Stimulated activated CD4-positive, alpha-beta T cell treated with anti-CD3 and anti-CD28 coated beads, Interleukin-4, amount 100 ng/mL, for 48 hours (primary cell): ENCODE results near the gene NQO2.
"Not testable (repeated sequence)": the region's sequence is repeated elsewhere in the genome, so short reads cannot be mapped to it uniquely, and the experiment has no call there.

Experiments used
- DNase-seq, 2 donors: peaks; one replicate each; pipeline ENCODE4 v3.0.0-alpha.2; 2020; ENCODE audit warnings: low read depth in 2 of 2

Gene NQO2

DNA sequence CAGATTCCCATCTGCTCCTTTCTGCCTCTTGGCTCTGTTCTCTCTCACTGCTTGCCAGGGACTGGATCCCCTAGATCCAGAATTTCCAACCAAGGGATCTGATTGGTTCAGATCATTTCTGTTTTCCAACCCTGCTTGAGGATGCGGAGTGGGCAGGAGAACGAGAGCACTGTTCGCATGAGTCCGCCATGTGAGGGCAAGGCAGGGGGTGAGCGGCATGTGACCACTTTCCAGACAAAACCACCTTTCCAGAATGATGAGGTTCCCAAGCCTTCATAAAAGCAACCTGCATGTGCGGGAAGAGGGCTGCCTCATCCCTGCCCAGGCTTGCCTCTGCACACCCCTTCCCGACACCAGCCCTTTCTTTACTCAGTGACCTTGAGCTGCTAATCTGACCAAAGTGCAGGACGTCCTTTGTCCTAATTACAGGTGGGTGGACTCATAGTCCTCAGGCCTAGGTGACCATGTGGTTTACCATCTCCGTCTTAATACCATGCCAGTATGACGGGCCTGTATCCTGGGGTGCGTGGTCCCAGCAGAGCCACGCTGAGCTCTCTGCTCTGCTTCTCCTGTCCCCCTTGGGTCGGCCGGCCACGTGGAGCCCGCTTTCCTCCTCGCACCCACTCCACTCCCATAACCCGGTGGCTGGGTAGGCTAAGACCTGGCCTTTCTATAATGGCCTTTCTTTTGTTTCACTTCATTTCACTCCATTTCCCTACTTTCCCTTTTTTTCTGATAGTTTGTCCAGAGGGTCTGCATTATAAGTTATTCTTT lies 14.4 kb downstream of the NQO2 start:
- DNase-seq, result no peak

DNA sequence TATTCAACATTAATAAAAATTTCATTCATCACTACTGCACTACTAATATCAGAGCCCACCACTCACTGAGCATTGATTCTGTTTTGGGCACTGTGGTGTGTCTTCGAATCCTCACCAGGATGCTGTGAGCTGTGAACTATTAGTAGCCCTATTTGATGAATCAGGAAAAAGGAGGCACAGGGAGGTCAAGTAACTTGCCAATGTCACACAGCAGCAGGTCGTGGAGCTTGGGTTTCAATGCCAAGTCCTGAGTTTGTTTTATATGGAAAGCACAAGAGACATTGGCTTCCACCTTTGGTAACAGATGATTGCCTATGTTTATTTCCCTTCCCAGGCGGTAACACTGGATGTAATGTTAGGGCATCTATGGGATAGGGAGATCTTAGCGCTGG lies 15.0 kb downstream of the NQO2 start:
- DNase-seq, result no peak

DNA sequence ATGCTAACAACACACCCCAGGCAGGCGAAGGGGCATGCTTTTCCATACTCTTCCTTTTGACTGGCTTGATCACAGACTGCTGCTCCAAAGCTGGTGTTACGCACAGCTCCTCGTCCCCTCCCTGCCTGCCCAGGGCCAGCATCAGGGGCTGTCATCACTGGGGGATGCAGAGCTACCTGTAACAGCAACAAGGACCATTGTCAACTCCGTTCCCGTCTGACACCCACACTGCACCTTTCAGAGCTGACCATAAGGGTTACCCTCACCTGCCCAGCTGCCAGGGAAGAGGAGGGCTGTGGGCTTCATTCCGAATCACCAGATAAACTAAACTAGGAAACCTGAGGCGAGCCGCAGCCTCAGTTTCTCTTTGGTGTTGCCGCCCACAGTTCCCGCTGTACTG lies 15.4 kb downstream of the NQO2 start:
- no peak for DNase-seq

DNA sequence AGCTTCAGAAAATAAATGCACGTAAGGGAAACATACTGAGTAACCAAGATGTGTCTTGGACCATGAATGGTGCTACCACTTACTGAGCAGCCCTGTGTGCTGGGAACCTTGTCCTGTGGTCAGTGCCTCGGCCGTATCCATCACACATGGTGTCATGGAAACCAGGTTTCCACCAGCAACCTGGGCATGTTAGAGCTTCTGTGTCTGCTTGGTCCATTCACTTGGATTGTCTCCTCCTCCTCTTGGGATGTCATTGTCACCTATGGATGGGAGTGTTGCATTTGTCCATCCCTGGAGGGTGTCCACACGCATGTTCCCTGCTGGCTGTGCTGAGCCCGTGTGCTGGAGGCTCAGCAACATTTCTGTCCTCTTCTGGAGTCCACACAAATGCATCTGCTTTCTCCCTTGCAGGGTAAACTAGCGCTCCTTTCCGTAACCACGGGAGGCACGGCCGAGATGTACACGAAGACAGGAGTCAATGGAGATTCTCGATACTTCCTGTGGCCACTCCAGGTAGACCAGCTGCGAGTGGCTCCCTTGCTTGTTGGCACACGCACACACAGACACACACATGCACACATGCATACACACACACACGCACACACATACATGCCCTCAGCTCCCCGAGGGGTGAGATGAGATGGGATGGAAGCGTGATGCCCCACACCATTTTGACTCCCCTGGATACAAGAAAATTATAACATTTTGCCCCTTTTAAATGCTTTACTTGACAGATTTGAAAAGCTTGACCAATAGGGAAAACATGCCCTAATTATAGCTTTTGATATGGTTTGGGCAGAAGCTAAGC lies 17.0 kb downstream of the NQO2 start:
- DNase-seq, result no peak

DNA sequence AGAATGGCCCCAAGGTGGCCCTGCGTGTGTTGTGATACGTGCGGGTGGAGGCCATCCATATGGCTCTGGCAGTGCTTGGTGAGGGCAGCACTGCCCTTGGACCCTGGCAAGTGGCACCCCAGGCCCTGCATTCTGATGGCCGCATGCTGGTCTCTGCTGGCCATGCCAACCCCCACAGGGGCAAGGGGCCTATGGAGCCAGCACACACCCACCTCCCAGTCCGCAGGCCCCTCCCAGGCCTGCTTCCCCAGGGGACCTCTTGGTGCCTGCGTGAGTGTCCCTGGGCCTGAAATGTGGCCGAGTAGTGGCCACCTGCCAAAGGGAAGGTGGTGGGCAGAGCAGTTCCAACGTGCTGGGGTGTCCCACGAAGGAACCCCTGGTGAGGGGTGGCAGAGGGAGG lies 17.6 kb downstream of the NQO2 start:
- no peak for DNase-seq

DNA sequence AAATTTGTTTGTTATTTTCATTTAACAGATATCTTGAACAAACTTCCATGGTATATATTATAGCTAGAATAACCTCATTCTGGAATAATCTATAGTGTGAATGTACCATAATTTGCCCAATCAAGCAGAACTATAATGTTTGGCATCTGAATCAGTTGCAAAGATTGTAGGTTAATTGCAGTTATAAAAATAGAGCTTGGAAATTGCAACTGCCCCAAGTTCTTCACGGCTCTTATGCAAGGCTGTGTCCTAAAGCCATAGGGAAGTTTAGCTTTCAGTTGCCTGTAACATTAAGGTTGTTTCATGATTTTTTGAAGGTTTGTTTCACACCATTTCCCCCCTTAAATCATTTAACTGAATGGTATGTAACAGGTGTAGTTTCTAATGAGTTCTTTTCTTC lies 19.4 kb downstream of the NQO2 start:
- no peak for DNase-seq

DNA sequence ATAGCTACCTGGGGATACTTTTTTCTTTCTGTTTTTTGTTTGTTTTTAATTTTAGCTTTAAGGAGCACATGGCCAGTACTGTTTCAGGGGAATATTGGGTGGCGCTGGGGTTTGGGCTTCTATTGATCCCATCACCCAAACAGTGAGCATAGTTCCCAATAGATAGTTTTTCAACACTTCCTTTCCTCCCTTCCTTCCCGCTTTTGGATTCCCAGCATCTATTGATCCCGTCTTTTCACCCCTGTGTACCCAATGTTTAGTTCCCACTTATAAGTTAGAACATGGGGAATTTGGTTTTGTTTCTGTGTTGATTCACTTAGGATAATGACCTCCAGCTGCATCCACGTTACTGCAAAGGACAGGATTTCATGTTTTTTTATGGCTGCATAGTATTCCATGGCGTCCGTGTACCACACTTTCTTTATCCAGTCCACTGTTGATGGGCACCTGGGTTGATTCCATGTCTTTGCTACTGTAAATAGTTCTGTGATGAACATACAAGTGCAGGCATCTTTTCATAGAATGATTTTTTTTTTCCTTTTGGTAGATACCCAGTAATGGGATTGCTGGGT lies 20.1 kb downstream of the NQO2 start:
- DNase-seq, result no peak

DNA sequence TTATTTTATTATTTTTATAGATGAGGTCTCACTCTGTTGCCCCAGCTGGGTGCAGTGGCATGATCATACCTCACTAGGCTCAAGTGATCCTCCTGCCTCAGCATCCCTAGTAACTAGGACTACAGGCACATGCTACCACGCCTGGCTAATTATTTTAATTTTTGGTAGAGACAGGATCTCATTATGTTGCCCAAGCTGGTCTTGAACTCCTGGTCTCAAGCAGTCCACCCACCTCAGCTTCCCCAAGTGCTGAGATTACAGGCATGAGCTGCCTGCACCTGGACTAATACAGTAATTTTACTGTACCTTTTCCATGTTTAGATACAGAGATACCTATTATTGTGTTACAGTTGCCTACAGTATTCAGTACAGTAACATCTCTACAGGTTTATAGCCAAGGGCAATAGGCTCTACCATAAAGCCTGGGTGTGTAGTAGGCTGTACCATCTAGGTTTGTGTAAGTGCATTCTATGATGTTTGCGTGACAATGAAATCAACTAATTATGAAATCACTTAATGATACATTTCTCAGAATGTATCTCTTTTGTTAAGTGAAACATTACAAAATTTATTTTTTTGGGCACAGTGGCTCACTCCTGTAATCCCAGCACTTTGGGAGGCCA lies 21.4 kb downstream of the NQO2 start:
- not testable (repeated sequence) for DNase-seq

DNA sequence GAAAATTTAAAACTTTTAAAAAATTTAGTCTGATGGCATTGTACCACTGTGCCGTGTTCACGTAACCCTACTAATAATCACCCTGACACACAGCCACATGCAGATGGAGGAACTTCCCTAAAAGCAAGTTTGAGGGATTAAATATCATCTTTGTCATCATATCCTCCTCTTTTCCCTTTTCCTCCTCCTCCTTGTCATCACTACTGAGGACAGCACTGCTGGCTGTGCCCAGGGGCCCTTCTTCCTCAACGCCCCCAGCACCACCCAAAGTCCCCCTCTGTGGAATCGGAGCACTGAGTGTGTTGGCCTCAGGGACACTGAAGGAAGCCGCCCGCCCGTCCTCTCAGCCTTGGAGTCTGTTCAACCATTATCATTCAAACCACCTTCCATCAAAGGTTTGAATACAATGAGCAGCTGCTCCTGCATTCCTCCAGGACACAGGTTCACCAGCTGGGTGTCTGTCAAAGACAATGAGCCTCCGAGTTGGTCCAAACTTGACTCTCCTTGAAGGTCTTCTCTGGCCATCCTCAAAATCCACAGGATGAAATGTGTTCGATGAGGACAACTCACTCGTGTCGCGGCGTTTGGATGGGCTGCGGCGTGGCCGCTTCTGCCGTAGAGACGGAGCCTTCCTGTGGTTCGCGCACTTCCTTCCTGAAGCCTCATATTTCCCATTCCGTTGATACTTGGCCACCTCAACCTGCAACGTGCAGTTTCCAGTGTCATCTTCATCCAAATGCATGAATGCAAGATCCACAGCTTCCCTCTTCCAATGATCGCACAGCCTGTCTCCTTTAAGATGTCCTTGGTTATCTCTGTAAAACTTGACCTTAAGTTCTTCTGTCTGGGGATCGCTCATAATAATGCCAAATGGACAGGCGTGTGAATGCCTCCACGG lies 23.3 kb downstream of the NQO2 start:
- DNase-seq, result peak in 1 of 2 donors; percentile 24

DNA sequence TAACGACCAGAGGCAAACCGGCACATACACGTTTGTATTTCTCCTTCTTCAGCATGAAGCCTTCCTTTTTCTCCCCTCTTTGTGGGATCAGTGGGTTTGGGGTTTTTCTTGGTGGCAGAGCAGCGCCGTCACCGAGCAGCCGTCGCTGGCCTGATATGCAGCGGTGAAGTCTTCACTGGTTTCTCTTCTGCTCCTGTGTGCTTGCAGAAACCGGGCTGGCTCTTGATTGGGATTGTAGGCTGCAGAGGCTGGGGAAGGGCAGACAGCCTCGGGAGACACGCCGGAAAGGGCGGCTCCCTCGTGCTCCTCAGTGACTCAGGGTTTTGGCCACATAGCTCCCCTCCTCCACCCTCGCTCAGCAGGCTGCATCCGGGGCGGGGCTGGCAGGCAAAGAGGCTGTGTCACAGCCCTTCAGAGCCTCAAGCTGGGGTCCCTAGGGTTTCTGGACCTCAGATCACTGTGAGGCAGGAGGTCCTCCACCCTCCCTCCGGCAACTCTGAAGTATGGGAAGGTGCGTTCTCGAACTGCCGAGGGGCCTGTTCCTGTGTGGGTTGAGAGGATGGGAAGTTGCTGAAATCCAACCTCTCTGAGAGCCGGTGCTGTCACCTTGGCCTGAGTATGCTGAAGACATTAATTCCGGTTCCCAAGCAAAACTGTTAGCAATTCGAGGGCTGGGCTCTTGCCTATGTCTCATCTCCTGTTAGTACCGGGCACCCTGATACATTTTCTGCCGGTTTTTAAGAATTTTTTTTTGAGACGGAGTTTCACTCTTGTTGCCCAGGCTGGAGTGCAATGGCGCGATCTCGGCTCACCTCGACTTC lies 24.2 kb downstream of the NQO2 start:
- DNase-seq, result peak; percentile 83 to 93

DNA sequence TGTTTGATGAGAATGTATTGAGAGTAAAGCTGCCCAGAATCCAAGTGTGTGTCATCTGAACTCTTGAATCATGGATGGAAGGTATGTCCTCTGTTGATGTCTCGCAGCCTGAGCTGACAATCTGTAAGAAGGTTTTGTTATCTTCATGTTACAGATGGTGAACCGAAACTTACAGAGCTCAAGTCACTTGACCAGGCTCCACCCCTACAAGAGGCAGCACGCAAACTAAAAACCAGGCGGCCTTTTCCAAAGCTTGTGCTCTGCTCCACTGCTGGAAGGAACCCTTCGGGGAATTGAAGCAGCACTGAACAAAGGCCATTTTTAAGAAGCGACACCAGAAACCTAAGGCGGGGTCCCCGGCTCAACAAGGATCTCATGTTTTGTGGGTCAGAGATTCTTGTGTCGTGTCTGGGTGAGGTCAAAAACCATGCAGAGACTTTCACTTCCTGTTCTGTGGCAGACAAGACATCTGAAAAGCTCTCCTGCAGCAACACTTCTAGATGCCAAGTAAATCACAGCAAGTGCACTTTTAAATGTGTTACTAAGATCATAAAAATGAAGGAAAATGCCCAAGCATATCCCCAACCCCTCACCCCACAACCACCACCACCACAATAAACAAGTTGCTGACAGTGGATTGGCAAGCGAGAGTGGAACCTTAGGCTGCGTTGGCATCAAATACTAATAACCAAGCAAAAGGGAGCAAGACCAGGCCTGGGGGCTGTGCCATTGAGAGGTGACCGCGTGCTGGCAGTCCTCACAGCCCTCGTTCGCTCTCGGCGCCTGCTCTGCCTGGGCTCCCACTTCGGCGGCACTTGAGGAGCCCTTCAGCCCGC lies 27.3 kb downstream of the NQO2 start:
- no peak for DNase-seq

DNA sequence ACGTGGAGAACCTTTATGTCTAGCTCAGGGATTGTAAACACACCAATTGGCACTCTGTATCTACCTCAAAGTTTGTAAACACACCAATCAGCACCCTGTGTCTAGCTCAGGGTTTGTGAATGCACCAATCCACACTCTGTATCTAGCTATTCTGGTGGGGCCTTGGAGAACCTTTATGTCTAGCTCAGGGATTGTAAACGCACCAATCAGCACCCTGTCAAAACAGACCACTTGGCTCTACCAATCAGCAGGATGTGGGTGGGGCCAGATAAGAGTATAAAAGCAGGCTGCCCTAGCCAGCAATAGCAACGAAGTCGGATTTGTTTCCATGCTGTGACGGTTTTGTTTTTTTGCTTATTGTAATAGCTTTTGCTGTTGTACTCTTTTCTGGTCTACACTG lies 28.5 kb downstream of the NQO2 start:
- DNase-seq, result not testable (repeated sequence)

DNA sequence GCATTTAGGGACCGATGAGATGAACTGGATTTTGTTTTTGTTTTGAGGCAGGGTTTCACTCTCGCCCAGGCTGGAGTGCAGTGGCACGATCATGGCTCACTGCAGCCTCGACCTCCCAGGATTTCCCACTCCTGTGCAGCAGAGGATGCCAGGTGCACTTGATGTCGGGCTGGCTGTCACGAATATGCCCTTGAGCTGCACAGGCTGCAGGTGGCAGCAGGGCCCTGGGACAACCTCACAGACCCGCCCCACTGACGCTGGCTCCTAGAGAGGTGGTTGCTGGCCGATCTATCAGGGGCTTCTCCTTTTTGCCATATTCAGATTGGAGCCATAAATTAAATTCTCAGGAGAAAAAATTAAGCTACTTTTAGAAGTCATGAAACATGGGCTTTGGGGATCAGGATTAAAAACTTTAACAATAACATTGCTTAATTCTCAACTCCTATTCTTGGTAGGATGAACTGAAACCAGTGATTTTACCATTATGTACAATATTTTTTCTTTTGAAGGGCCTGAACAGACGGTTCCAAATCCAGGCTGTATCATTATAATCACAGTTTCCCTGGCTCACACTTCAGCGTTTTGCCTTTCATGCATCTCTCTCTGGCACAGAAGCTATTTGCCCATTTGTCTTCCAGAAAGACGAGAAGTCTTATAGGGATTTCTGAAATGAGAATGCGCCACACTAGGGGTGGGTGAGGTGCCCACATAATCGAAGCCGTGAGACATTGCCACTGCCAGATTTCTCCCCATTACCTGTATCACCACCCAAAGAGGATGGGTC lies 32.4 kb downstream of the NQO2 start:
- DNase-seq, result no peak

DNA sequence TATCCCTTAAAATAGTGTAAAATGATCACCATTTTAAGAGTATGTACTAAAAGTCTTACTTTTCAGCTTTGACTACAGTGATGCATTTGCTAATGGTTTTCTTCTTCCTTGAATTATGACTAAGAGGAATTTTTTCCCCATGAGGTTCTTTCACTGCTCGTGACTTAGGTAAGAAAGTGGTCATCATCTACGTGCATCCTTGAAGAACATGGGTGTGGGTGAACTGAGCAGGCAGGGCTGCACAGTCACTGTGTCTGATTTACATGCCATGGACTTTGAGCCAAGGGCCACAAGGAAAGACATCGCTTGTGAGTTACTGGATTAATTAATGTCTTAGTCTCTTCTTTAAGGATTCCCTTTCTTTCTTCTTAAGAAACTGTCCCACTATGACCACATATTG lies 33.3 kb downstream of the NQO2 start:
- DNase-seq, result no peak

DNA sequence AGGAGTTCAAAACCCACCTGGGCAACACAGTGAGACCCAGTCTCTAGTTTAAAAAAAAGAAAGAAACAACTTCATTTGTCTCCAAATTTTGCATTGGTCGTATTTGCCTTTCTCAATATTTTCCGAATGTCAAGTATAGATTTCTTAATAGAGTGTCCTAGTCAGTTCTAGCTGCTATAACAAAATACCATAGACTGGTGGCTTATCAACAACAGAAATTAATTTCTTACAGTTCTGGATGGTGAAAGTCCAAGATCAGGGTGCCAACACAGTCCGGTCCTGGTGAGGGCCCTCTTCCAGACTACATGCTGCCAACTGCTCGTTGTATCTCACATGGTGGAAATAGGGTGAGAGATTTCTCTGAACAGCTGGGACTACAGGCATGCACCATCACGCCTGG lies 34.0 kb downstream of the NQO2 start:
- DNase-seq, result no peak

DNA sequence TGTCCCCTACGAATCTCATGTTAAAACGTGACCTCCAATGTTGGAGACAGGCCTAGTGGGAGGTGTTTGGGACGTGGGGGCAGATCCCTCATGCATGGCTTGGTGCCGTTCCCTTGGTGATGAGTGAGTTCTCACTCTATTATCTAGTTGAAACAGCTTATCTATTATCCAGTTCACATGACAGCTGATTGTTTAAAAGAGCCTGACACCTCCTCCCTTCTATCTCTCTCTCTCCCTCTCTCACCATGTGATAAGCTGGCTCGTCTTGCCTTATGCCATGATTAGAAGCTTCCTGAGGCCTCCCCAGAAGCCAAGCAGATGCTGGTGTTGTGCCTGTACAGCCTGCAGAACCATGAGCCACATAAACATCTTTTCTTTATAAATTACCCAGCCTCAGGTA lies 35.7 kb downstream of the NQO2 start:
- DNase-seq, result no peak

DNA sequence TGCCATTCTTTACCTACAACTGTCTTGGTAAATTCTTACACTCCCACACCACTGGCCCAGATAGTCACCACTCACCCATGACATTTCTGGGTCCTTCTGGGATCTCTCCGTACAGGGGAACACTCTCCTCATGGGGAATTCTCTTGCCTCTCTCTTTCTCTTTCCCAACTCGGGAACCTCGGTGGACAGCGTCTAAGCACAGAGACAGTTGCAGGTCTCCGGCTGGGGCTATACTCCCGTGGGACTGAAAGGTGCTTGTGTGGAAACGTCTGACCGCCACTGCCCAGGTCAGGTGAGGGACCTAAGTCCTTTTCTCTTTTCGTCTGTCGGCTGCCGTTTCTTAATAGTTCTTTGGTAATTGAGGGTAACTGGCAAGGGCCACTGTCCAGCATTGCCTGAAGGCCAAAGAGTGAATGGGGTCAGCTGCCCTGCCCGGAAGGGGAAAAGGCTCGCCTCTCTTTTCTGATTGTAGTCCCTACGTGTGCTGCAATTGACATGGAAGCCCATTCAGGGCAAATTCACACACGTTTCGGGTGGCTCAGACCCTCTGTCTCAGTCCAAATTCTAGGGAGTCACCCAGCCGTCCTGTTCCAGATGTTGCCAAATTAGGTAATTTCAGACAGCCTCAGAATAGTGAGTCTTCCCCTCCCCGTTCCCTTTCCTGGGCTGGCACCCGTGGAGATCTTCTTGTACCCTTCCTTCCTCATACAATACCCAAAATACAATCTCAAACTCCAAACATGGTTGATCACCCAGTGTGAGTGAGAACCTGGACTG lies 37.4 kb downstream of the NQO2 start:
- no peak for DNase-seq
